Skeletal muscle tissue (tissue), 4 donors: ENCODE measurements around the gene UPK1A. TPM values are rescaled to one million over a fixed set of nuclear protein-coding genes. Genes with fewer than 3 reads are reported as not detected.

ENCODE experiments used
- H3K27ac ChIP-seq: one replicate; pipeline ENCODE4 v1.7.0; 2013; ENCODE audit warnings: mild to moderate bottlenecking, low read depth, low read length, inconsistent platforms
- H3K27me3 ChIP-seq, 3 donors: one replicate each; pipeline ENCODE4 v1.7.0; 2013; ENCODE audit warnings: low read length in 3 of 3; ENCODE audit not compliant: control insufficient read depth in 3 of 3, insufficient read depth in 3 of 3
- H3K36me3 ChIP-seq, 3 donors: one replicate each; pipeline ENCODE4 v1.7.0; 2013; ENCODE audit warnings: low read length in 3 of 3; ENCODE audit not compliant: control insufficient read depth in 3 of 3, insufficient read depth in 3 of 3
- H3K4me1 ChIP-seq, 3 donors: one replicate each; pipeline ENCODE4 v1.7.0; 2013; ENCODE audit warnings: low read length in 3 of 3, mild to moderate bottlenecking in 3 of 3; ENCODE audit not compliant: control insufficient read depth in 3 of 3, insufficient read depth in 3 of 3
- H3K4me3 ChIP-seq, 3 donors: one replicate each; pipeline ENCODE4 v1.7.0; 2013; ENCODE audit warnings: low read length in 3 of 3
- H3K9ac ChIP-seq, 3 donors: one replicate each; pipeline ENCODE4 v1.7.0; 2013; ENCODE audit warnings: low read length in 3 of 3, mild to moderate bottlenecking in 3 of 3, moderate library complexity in 2 of 3, low read depth in 1 of 3
- H3K9me3 ChIP-seq, 3 donors: one replicate each; pipeline ENCODE4 v1.7.0; 2013; ENCODE audit warnings: low read length in 3 of 3; ENCODE audit not compliant: control insufficient read depth in 3 of 3
- total RNA-seq: library from RNA; depleted of rRNA; stranded (reverse); fragments of >200 nt; gene quantifications from one replicate; pipeline ENCODE4 v1.2.3, GENCODE V29; 2014
- donor health status: Osteomylitis.

UPK1A gene
- not detected for total RNA-seq

GRCh38 chr19:35666251-35666913 lies at the start of gene UPK1A:
UPK1A (plus strand) TSS chr19:35666517; CDS start chr19:35666813, 296 bp downstream.
- no peaks in the 10 kb centered on the region for H3K4me1 ChIP-seq
- no peak within 1 kb of the TSS for H3K27ac ChIP-seq
- no peak within 1 kb of the TSS for H3K9ac ChIP-seq
- peaks cover 3 to 24% (median 6%) of the 10 kb centered on the region in 3 donors for H3K36me3 ChIP-seq
- H3K4me3 ChIP-seq: no peak within 1 kb of the TSS
- H3K9me3 ChIP-seq: no peaks in the 10 kb centered on the region
- peaks cover 5 to 8% (median 7%) of the 10 kb centered on the region in 3 donors for H3K27me3 ChIP-seq

- peaks cover 13 to 23% (median 14%) of the 10 kb centered on the region in 3 donors for H3K36me3 ChIP-seq
- H3K4me3 ChIP-seq: no peak overlapping the region
Observed at GRCh38 chr19:35618857-35619256, 47.5 kb upstream of the UPK1A start.

GRCh38 chr19:35619290-35619923 lies 46.9 kb upstream of the UPK1A start:
- H3K4me3 ChIP-seq: no peak overlapping the region
- H3K9ac ChIP-seq: no peak overlapping the region
- H3K27me3 ChIP-seq: no peaks in the 10 kb centered on the region
- H3K36me3 ChIP-seq: peaks cover 13 to 23% (median 14%) of the 10 kb centered on the region in 3 donors
- H3K27ac ChIP-seq: no peak overlapping the region
- H3K4me1 ChIP-seq: no peaks in the 10 kb centered on the region
- H3K9me3 ChIP-seq: no peaks in the 10 kb centered on the region

More at GRCh38 chr19:35618857-35619256, 47.5 kb upstream of the UPK1A start:
- Histone ChIP-seq H3K9ac (no peak overlapping the region), H3K27me3 (no peaks in the 10 kb centered on the region), H3K4me1 (no peaks in the 10 kb centered on the region), H3K27ac (no peak overlapping the region), H3K9me3 (no peaks in the 10 kb centered on the region)

- Histone ChIP-seq H3K4me3 (no peak overlapping the region), H3K9me3 (no peaks in the 10 kb centered on the region), H3K27ac (no peak overlapping the region), H3K36me3 (peaks cover 13 to 20% (median 14%) of the 10 kb centered on the region in 3 donors), H3K9ac (no peak overlapping the region), H3K27me3 (no peaks in the 10 kb centered on the region), H3K4me1 (no peaks in the 10 kb centered on the region)
Observed at GRCh38 chr19:35620001-35620400, 46.3 kb upstream of the UPK1A start.

GRCh38 chr19:35621708-35622107 lies 44.6 kb upstream of the UPK1A start:
- H3K27ac ChIP-seq: no peak overlapping the region
- H3K27me3 ChIP-seq: no peaks in the 10 kb centered on the region
- no peak overlapping the region for H3K9ac ChIP-seq
- H3K36me3 ChIP-seq: peaks cover 11 to 14% (median 13%) of the 10 kb centered on the region in 3 donors
- H3K4me3 ChIP-seq: no peak overlapping the region
- H3K9me3 ChIP-seq: no peaks in the 10 kb centered on the region
- H3K4me1 ChIP-seq: no peaks in the 10 kb centered on the region

- Histone ChIP-seq H3K9me3 (no peaks in the 10 kb centered on the region), H3K27ac (no peak overlapping the region), H3K4me3 (no peak overlapping the region), H3K9ac (no peak overlapping the region), H3K36me3 (peaks cover 6 to 11% (median 9%) of the 10 kb centered on the region in 3 donors), H3K27me3 (no peaks in the 10 kb centered on the region), H3K4me1 (peaks cover 0 to 2% (median 2%) of the 10 kb centered on the region in 3 donors)
Observed at GRCh38 chr19:35622750-35623149, 43.6 kb upstream of the UPK1A start.

GRCh38 chr19:35623327-35624010 lies 42.8 kb upstream of the UPK1A start:
- Histone ChIP-seq H3K4me3 (no peak overlapping the region), H3K27me3 (no peaks in the 10 kb centered on the region), H3K27ac (no peak overlapping the region), H3K9me3 (no peaks in the 10 kb centered on the region), H3K4me1 (peaks cover 0 to 9% (median 7%) of the 10 kb centered on the region in 3 donors), H3K9ac (no peak overlapping the region), H3K36me3 (peaks cover 5 to 11% (median 7%) of the 10 kb centered on the region in 3 donors)

GRCh38 chr19:35628264-35628564 lies 38.1 kb upstream of the UPK1A start:
- peaks cover 29 to 31% (median 30%) of the 10 kb centered on the region in 3 donors for H3K36me3 ChIP-seq
- peak overlapping the region; percentile 80 to 96 (median 94) for H3K4me3 ChIP-seq
- peaks cover 6 to 15% (median 14%) of the 10 kb centered on the region in 3 donors for H3K4me1 ChIP-seq
- H3K27ac ChIP-seq: peak overlapping the region; percentile 88
- no peaks in the 10 kb centered on the region for H3K27me3 ChIP-seq
- no peaks in the 10 kb centered on the region for H3K9me3 ChIP-seq
- H3K9ac ChIP-seq: peak overlapping the region; percentile 85 to 97 (median 90)

GRCh38 chr19:35628565-35629331 lies 37.6 kb upstream of the UPK1A start, which contains the start of gene RBM42:
RBM42 (plus strand) TSS chr19:35629036; CDS start chr19:35629154, 118 bp downstream.
- peak within 1 kb of the TSS; percentile 88 for H3K27ac ChIP-seq
- peaks cover 32 to 35% (median 32%) of the 10 kb centered on the region in 3 donors for H3K36me3 ChIP-seq
- peaks cover 6 to 15% (median 14%) of the 10 kb centered on the region in 3 donors for H3K4me1 ChIP-seq
- peak within 1 kb of the TSS; percentile 94 to 97 (median 96) for H3K4me3 ChIP-seq
- H3K9me3 ChIP-seq: no peaks in the 10 kb centered on the region
- H3K27me3 ChIP-seq: no peaks in the 10 kb centered on the region
- H3K9ac ChIP-seq: peak within 1 kb of the TSS; percentile 96 to 98 (median 97)
